ENCODE measurements around the gene ATP2B2.

ATP2B2 gene

DNA sequence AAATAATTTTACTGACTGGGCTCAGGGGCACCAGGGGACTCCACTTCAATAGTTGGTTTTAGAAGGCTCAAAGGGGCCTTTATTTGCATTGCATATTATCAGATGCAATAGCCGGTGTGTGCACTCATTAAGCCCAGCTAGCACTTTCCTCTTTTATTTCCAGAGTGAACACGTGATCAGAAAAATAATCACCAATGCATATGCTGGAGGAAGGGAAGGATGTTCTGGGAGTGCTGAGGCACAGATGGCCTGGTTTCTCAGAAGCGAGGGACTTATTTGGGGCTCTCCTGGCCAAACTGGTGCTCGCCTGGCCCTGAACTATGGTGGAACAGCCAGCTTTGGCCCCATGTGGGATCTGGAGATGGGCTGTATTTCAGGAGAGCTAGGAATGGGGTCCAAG, 124.0 kb downstream of the ATP2B2 start:
- no peak for DNase-seq (ENCODE audit: low spot score)

GRCh38 chr3:10380906-10381305, 124.5 kb downstream of the ATP2B2 start:
- DNase-seq (ENCODE audit: low spot score) = no peak

DNA sequence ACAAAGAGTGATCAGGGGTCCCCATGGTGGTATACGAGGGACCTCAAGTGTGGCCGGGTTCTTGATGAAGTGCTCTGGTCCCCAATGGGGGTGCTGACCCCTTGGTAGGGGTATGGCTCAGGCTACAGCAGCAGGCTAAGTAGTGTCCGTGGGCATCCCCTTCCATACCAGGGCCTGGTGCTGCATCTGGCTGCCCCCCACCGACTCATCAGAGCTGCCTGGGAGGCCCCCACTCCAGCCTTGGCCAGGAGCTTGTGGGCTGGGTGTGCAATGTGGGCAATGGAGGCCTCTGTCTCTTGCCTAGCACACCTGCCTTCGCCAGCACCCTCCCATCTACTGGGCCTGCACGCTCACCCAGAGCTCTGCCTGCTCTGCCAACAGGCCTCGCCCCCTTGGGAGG, 125.4 kb downstream of the ATP2B2 start:
- DNase-seq (ENCODE audit: low spot score) = no peak

- no peak for DNase-seq (ENCODE audit: low spot score)
Observed at GRCh38 chr3:10379161-10379560, 126.2 kb downstream of the ATP2B2 start.

GRCh38 chr3:10378742-10379141, 126.6 kb downstream of the ATP2B2 start:
- DNase-seq (ENCODE audit: low spot score) = no peak

- DNase-seq (ENCODE audit: low spot score) = no peak
Observed at GRCh38 chr3:10378246-10378645, 127.1 kb downstream of the ATP2B2 start.

DNA sequence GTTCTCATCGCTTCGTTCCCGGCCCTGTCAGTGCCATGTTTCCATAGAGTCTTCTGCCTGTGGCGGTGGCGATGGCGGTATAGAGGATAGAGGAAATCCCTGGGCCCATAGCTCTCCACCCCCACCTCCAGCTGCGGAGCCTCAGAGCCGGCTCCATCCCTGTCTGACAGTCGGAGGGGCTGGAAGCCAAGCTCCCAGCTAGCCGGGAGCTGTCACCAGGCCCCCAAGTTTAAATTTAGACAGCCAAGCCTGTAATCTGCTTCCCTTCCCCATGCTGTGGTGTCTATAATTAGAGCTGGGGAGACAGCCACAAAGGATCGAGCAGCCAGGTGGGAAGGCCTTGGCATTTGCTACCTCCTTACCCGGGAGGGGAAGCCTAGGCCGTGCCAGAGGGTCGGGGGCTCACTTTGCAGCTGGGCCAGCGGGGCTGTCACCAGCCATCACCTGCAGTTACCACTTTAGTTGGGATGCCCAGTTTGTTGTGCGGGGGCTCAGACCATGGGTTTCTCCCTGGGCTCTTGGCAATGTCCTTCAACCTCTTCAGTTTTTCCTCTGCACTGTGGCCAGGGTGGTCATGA, 128.1 kb downstream of the ATP2B2 start:
- DNase-seq (ENCODE audit: low spot score) = no peak

DNA sequence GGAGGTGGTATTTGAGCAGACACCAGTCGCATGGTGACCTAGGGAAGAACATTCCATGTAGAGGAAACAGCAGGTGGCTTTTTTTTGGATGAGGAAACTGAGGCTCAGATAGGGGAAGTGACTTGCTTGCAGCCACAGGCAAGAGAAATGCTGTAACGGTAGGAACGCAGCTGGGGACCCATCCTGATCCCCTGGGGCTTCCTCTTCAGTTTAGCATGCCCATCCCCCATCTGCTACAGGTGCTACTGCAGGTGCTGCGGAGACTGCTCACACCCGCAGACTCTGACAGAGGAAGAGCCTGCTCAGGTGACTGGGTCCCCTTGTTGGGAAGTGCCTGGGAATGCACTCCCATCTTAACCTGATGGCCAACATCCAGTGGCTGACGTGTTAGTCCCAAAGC, 129.0 kb downstream of the ATP2B2 start:
- no peak for DNase-seq (ENCODE audit: low spot score)

GRCh38 chr3:10375296-10376053, 129.9 kb downstream of the ATP2B2 start:
- DNase-seq (ENCODE audit: low spot score) = no peak

DNA sequence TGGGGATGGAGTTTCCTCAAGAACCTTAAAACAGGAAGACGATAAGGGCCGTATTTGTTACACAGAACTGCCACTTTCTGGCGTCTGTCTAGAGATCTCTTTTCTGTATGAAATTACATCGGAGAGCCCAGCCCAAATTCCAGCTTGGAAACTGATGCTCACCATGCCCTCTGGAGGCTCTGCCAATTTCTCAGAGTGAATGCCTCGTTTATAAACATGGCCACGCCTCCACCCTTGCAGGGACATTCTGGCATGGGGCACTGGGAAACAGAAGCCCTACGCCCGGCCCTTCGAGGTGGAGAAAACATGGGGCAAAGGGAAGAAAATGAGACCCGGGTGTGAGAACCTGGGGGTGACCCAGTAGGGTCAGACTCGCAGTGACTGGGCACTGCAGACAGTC, 131.1 kb downstream of the ATP2B2 start:
- no peak for DNase-seq (ENCODE audit: low spot score)

- DNase-seq (ENCODE audit: low spot score) = no peak
Observed at GRCh38 chr3:10373686-10374261, 131.6 kb downstream of the ATP2B2 start.

GRCh38 chr3:10371789-10372188, 133.6 kb downstream of the ATP2B2 start:
- DNase-seq (ENCODE audit: low spot score) = no peak

GRCh38 chr3:10371167-10371566, 134.2 kb downstream of the ATP2B2 start:
- no peak for DNase-seq (ENCODE audit: low spot score)

DNA sequence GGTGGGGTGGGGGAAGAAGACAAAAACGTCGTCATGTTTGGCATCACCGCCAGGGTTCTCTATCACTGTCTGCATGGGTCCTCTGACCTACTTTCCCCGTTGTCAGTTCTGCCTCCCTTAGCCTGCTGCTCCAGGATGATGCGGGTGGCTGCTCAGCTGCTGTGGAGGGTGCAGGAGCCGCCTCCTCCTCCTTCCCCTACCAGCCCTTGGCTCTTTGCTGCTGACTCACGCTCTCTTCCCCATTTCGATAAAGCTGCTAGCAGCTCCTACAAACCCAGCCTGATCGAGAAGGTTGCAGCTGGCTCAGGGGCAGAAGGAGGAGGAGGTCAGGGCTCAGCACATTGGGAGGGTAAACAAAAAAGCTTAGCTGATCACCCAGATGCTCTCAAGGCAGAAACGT, 135.0 kb downstream of the ATP2B2 start:
- DNase-seq (ENCODE audit: low spot score) = no peak

GRCh38 chr3:10368512-10368911, 136.9 kb downstream of the ATP2B2 start:
- no peak for DNase-seq (ENCODE audit: low spot score)

GRCh38 chr3:10367506-10367905, 137.9 kb downstream of the ATP2B2 start:
- no peak for DNase-seq (ENCODE audit: low spot score)

GRCh38 chr3:10366651-10367101, 138.7 kb downstream of the ATP2B2 start:
- no peak for DNase-seq (ENCODE audit: low spot score)

GRCh38 chr3:10365791-10366190, 139.6 kb downstream of the ATP2B2 start:
- DNase-seq (ENCODE audit: low spot score) = no peak

GRCh38 chr3:10365316-10365715, 140.1 kb downstream of the ATP2B2 start:
- DNase-seq (ENCODE audit: low spot score) = no peak

- no peak for DNase-seq (ENCODE audit: low spot score)
Observed at GRCh38 chr3:10364806-10365205, 140.6 kb downstream of the ATP2B2 start.

DNA sequence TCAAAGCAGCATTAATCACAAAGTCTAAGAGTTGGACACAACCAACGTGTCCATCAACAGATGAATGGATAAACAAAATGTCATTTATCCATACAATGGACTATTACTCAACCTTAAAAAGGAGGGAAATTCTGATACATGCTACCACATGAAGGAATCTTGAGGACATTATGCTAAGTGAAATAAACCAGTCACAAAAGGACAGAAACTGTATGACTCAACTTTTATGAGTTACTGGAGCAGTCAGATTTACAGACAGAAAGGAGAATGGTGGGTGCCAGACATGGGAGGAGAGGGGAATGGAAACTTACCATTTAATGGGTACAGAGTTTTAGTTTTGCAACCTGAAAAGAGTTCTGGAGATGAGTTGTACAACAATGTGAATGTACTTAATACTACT, 141.5 kb downstream of the ATP2B2 start:
- no peak for DNase-seq (ENCODE audit: low spot score)

DNA sequence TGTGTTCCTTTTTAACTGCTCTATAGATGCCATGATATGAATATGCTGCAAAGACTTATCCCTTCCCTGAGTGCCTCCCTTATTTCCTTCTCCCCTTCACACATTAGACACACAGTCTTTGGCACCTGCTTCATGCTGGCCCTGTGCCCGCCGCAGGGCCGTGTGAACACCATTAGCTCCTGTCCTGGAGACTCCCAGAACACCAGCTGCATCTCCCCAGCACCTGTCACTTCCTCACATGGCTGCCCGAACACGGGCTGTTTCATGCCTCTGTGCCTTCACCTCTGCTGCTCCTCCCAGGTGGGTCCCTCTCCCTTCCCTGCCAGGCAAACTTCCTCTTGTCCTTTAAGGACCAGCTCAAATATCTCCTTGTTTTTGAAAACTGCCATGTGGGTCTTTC, 144.0 kb downstream of the ATP2B2 start:
- no peak for DNase-seq (ENCODE audit: low spot score)

- no peak for DNase-seq (ENCODE audit: low spot score)
Observed at GRCh38 chr3:10360478-10360877, 144.9 kb downstream of the ATP2B2 start.

DNA sequence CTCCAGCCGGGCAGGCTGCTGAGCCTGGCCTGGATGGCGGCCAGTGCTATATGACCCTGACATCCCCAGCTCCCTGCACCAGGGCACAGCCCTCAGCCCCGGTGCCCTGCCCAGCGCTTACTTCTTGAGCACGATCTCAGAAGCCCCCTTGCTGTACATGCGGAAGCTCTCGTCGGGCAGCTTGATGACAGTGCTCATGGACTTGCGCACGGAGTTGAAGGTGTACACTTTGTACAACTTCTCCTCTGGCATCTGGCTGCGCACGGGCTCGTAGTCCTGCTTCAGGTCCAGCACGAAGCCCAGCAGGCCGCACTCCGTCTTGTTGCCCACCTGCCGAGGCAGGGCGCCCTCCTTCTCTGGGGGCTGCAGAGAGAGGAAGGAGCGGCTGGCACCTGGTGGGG, 145.6 kb downstream of the ATP2B2 start:
- no peak for DNase-seq (ENCODE audit: low spot score)
